ENCODE results near the gene NANOS3.

DNA sequence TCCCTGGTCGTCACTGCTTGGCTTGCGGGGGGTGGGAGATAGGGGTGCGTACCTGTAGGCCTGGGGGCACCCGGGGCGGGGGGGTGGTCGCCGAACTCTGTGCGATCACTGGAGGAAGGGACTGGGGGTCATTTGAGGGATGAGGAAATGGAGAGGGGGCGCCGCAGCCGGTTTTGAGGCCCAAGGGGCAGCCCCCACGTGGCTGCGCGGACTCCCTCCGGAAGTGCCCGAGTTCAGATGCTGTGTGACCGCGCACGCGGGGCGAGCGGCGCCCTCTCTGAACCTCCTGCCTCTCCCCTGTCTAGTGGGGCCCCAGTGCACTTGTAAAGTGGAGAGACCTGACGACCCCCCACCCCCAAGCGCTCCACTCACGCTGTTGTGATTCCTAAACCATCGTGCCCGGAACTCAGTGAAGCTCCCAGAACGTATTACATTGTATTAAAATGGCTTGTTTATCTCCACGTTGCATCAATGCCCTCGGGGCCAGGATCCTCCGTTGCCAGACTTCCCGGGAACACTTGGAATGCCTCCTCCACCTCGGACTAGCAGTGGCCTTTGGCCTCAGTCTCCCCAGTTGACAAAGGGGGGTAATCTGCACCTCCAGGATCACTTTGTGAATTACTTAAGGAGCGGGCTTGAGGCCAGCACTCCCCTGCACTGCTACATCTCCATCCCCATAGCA, 3.0 kb upstream of the NANOS3 start:
- TF ChIP-seq, protein P1, sequence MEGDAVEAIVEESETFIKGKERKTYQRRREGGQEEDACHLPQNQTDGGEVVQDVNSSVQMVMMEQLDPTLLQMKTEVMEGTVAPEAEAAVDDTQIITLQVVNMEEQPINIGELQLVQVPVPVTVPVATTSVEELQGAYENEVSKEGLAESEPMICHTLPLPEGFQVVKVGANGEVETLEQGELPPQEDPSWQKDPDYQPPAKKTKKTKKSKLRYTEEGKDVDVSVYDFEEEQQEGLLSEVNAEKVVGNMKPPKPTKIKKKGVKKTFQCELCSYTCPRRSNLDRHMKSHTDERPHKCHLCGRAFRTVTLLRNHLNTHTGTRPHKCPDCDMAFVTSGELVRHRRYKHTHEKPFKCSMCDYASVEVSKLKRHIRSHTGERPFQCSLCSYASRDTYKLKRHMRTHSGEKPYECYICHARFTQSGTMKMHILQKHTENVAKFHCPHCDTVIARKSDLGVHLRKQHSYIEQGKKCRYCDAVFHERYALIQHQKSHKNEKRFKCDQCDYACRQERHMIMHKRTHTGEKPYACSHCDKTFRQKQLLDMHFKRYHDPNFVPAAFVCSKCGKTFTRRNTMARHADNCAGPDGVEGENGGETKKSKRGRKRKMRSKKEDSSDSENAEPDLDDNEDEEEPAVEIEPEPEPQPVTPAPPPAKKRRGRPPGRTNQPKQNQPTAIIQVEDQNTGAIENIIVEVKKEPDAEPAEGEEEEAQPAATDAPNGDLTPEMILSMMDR (conservative IDR thresholded peaks at IDR 0.05; ENCODE audit: low read depth in 2 of 2) = no peak
- TF ChIP-seq EZH2 (IDR thresholded peaks at IDR 0.05; ENCODE audit: low read depth, unreplicated experiment) = no peak
- TF ChIP-seq EZH2phosphoT487 (IDR thresholded peaks at IDR 0.05; ENCODE audit: unreplicated experiment) = no peak
- TF ChIP-seq, protein P2, sequence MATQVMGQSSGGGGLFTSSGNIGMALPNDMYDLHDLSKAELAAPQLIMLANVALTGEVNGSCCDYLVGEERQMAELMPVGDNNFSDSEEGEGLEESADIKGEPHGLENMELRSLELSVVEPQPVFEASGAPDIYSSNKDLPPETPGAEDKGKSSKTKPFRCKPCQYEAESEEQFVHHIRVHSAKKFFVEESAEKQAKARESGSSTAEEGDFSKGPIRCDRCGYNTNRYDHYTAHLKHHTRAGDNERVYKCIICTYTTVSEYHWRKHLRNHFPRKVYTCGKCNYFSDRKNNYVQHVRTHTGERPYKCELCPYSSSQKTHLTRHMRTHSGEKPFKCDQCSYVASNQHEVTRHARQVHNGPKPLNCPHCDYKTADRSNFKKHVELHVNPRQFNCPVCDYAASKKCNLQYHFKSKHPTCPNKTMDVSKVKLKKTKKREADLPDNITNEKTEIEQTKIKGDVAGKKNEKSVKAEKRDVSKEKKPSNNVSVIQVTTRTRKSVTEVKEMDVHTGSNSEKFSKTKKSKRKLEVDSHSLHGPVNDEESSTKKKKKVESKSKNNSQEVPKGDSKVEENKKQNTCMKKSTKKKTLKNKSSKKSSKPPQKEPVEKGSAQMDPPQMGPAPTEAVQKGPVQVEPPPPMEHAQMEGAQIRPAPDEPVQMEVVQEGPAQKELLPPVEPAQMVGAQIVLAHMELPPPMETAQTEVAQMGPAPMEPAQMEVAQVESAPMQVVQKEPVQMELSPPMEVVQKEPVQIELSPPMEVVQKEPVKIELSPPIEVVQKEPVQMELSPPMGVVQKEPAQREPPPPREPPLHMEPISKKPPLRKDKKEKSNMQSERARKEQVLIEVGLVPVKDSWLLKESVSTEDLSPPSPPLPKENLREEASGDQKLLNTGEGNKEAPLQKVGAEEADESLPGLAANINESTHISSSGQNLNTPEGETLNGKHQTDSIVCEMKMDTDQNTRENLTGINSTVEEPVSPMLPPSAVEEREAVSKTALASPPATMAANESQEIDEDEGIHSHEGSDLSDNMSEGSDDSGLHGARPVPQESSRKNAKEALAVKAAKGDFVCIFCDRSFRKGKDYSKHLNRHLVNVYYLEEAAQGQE (IDR thresholded peaks at IDR 0.05; ENCODE audit: unreplicated experiment) = no peak
- no peak for TF ChIP-seq JUNB (IDR thresholded peaks at IDR 0.05; ENCODE audit: unreplicated experiment)
- no peak for TF ChIP-seq POLR2AphosphoS5 (IDR thresholded peaks at IDR 0.05; ENCODE audit: low read depth)
- TF ChIP-seq CREB1 (CRISPR knock-in tag; IDR thresholded peaks at IDR 0.05; ENCODE audit: low read depth) = no peak
- TF ChIP-seq, protein P3, sequence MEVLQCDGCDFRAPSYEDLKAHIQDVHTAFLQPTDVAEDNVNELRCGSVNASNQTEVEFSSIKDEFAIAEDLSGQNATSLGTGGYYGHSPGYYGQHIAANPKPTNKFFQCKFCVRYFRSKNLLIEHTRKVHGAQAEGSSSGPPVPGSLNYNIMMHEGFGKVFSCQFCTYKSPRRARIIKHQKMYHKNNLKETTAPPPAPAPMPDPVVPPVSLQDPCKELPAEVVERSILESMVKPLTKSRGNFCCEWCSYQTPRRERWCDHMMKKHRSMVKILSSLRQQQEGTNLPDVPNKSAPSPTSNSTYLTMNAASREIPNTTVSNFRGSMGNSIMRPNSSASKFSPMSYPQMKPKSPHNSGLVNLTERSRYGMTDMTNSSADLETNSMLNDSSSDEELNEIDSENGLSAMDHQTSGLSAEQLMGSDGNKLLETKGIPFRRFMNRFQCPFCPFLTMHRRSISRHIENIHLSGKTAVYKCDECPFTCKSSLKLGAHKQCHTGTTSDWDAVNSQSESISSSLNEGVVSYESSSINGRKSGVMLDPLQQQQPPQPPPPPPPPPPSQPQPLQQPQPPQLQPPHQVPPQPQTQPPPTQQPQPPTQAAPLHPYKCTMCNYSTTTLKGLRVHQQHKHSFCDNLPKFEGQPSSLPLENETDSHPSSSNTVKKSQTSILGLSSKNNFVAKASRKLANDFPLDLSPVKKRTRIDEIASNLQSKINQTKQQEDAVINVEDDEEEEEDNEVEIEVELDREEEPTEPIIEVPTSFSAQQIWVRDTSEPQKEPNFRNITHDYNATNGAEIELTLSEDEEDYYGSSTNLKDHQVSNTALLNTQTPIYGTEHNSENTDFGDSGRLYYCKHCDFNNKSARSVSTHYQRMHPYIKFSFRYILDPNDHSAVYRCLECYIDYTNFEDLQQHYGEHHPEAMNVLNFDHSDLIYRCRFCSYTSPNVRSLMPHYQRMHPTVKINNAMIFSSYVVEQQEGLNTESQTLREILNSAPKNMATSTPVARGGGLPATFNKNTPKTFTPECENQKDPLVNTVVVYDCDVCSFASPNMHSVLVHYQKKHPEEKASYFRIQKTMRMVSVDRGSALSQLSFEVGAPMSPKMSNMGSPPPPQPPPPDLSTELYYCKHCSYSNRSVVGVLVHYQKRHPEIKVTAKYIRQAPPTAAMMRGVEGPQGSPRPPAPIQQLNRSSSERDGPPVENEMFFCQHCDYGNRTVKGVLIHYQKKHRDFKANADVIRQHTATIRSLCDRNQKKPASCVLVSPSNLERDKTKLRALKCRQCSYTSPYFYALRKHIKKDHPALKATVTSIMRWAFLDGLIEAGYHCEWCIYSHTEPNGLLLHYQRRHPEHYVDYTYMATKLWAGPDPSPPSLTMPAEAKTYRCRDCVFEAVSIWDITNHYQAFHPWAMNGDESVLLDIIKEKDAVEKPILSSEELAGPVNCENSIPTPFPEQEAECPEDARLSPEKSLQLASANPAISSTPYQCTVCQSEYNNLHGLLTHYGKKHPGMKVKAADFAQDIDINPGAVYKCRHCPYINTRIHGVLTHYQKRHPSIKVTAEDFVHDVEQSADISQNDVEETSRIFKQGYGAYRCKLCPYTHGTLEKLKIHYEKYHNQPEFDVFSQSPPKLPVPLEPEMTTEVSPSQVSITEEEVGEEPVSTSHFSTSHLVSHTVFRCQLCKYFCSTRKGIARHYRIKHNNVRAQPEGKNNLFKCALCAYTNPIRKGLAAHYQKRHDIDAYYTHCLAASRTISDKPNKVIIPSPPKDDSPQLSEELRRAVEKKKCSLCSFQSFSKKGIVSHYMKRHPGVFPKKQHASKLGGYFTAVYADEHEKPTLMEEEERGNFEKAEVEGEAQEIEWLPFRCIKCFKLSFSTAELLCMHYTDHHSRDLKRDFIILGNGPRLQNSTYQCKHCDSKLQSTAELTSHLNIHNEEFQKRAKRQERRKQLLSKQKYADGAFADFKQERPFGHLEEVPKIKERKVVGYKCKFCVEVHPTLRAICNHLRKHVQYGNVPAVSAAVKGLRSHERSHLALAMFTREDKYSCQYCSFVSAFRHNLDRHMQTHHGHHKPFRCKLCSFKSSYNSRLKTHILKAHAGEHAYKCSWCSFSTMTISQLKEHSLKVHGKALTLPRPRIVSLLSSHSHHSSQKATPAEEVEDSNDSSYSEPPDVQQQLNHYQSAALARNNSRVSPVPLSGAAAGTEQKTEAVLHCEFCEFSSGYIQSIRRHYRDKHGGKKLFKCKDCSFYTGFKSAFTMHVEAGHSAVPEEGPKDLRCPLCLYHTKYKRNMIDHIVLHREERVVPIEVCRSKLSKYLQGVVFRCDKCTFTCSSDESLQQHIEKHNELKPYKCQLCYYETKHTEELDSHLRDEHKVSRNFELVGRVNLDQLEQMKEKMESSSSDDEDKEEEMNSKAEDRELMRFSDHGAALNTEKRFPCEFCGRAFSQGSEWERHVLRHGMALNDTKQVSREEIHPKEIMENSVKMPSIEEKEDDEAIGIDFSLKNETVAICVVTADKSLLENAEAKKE (CRISPR knock-in tag; IDR thresholded peaks at IDR 0.05) = no peak
- TF ChIP-seq NANOG (IDR thresholded peaks at IDR 0.05; ENCODE audit: borderline replicate concordance) = no peak
- TF ChIP-seq STAT1 (IDR thresholded peaks at IDR 0.05; ENCODE audit: unreplicated experiment) = no peak
- TF ChIP-seq, protein P4, sequence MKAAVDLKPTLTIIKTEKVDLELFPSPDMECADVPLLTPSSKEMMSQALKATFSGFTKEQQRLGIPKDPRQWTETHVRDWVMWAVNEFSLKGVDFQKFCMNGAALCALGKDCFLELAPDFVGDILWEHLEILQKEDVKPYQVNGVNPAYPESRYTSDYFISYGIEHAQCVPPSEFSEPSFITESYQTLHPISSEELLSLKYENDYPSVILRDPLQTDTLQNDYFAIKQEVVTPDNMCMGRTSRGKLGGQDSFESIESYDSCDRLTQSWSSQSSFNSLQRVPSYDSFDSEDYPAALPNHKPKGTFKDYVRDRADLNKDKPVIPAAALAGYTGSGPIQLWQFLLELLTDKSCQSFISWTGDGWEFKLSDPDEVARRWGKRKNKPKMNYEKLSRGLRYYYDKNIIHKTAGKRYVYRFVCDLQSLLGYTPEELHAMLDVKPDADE (IDR thresholded peaks at IDR 0.05) = no peak

Measured in GM23338 (cell line).